Measurements from ENCODE around the gene NCEH1.

The NCEH1 gene

GRCh38 chr3:172702256-172702655 is 8.6 kb downstream of the NCEH1 start:
- Histone ChIP-seq H3K36me3 (ENCODE audit: insufficient read depth, low read length) (no peaks in the 10 kb centered on the region), H3K4me3 (ENCODE audit: low read depth in 1 of 2, low read length in 2 of 2) (no peak overlapping the region), H3K27me3 (ENCODE audit: insufficient read depth, low read length, poor library complexity) (no peaks in the 10 kb centered on the region), H3K9me3 (ENCODE audit: insufficient read depth, low read length, severe bottlenecking) (no peaks in the 10 kb centered on the region), H4K20me1 (ENCODE audit: insufficient read depth, low read length) (no peaks in the 10 kb centered on the region), H3K9ac (ENCODE audit: low read depth, low read length) (no peak overlapping the region), H3K79me2 (ENCODE audit: insufficient read depth, low read length) (no peaks in the 10 kb centered on the region), H3K27ac (ENCODE audit: low read length) (no peak overlapping the region), H3K4me2 (ENCODE audit: insufficient read depth, low read length) (no peak overlapping the region), H3K4me1 (ENCODE audit: insufficient read depth, low read length) (no peaks in the 10 kb centered on the region), H2AFZ (ENCODE audit: low read depth, low read length) (no peak overlapping the region)
- no peak for ATAC-seq (ENCODE audit: insufficient read depth, low read depth)
- DNase-seq, result no peak
- TF ChIP-seq CTCF (IDR thresholded peaks at IDR 0.05; ENCODE audit: borderline replicate concordance, extremely low read depth, low read length, poor library complexity, severe bottlenecking) (no peak), EZH2 (IDR thresholded peaks at IDR 0.05; ENCODE audit: borderline replicate concordance, low read depth, low read length, severe bottlenecking) (no peak)

- H3K79me2 ChIP-seq (ENCODE audit: insufficient read depth, low read length), result no peaks in the 10 kb centered on the region
- ATAC-seq (ENCODE audit: insufficient read depth, low read depth), result no peak
Observed at GRCh38 chr3:172701751-172702150, 9.1 kb downstream of the NCEH1 start.

GRCh38 chr3:172700936-172701455 is 9.9 kb downstream of the NCEH1 start:
- H4K20me1 ChIP-seq (ENCODE audit: insufficient read depth, low read length), result no peaks in the 10 kb centered on the region
- DNase-seq (no peak), ATAC-seq (ENCODE audit: insufficient read depth, low read depth) (no peak)
- TF ChIP-seq CTCF (IDR thresholded peaks at IDR 0.05; ENCODE audit: borderline replicate concordance, extremely low read depth, low read length, poor library complexity, severe bottlenecking) (no peak), EZH2 (IDR thresholded peaks at IDR 0.05; ENCODE audit: borderline replicate concordance, low read depth, low read length, severe bottlenecking) (no peak)
- H3K27me3 ChIP-seq (ENCODE audit: insufficient read depth, low read length, poor library complexity), result no peaks in the 10 kb centered on the region
- H3K4me1 ChIP-seq (ENCODE audit: insufficient read depth, low read length), result no peaks in the 10 kb centered on the region
- H3K27ac ChIP-seq (ENCODE audit: low read length), result no peak overlapping the region
- H2AFZ ChIP-seq (ENCODE audit: low read depth, low read length), result no peak overlapping the region
- no peak overlapping the region for H3K9ac ChIP-seq (ENCODE audit: low read depth, low read length)
- no peaks in the 10 kb centered on the region for H3K36me3 ChIP-seq (ENCODE audit: insufficient read depth, low read length)
- H3K9me3 ChIP-seq (ENCODE audit: insufficient read depth, low read length, severe bottlenecking), result no peaks in the 10 kb centered on the region
- H3K4me2 ChIP-seq (ENCODE audit: insufficient read depth, low read length), result no peak overlapping the region
- H3K79me2 ChIP-seq (ENCODE audit: insufficient read depth, low read length), result no peaks in the 10 kb centered on the region
- H3K4me3 ChIP-seq (ENCODE audit: low read depth in 1 of 2, low read length in 2 of 2), result no peak overlapping the region

More at GRCh38 chr3:172701751-172702150, 9.1 kb downstream of the NCEH1 start:
- Histone ChIP-seq H3K4me3 (ENCODE audit: low read depth in 1 of 2, low read length in 2 of 2) (no peak overlapping the region), H3K27me3 (ENCODE audit: insufficient read depth, low read length, poor library complexity) (no peaks in the 10 kb centered on the region), H3K4me2 (ENCODE audit: insufficient read depth, low read length) (no peak overlapping the region), H3K27ac (ENCODE audit: low read length) (no peak overlapping the region), H3K36me3 (ENCODE audit: insufficient read depth, low read length) (no peaks in the 10 kb centered on the region), H4K20me1 (ENCODE audit: insufficient read depth, low read length) (no peaks in the 10 kb centered on the region), H3K4me1 (ENCODE audit: insufficient read depth, low read length) (no peaks in the 10 kb centered on the region), H3K9ac (ENCODE audit: low read depth, low read length) (no peak overlapping the region), H3K9me3 (ENCODE audit: insufficient read depth, low read length, severe bottlenecking) (no peaks in the 10 kb centered on the region), H2AFZ (ENCODE audit: low read depth, low read length) (no peak overlapping the region)
- DNase-seq, result no peak
- TF ChIP-seq CTCF (IDR thresholded peaks at IDR 0.05; ENCODE audit: borderline replicate concordance, extremely low read depth, low read length, poor library complexity, severe bottlenecking) (no peak), EZH2 (IDR thresholded peaks at IDR 0.05; ENCODE audit: borderline replicate concordance, low read depth, low read length, severe bottlenecking) (no peak)

GRCh38 chr3:172700256-172700655 is 10.6 kb downstream of the NCEH1 start:
- Histone ChIP-seq H3K4me3 (ENCODE audit: low read depth in 1 of 2, low read length in 2 of 2) (no peak overlapping the region), H2AFZ (ENCODE audit: low read depth, low read length) (no peak overlapping the region), H3K4me1 (ENCODE audit: insufficient read depth, low read length) (no peaks in the 10 kb centered on the region), H3K79me2 (ENCODE audit: insufficient read depth, low read length) (no peaks in the 10 kb centered on the region), H4K20me1 (ENCODE audit: insufficient read depth, low read length) (no peaks in the 10 kb centered on the region), H3K27ac (ENCODE audit: low read length) (no peak overlapping the region), H3K36me3 (ENCODE audit: insufficient read depth, low read length) (no peaks in the 10 kb centered on the region), H3K9me3 (ENCODE audit: insufficient read depth, low read length, severe bottlenecking) (no peaks in the 10 kb centered on the region), H3K27me3 (ENCODE audit: insufficient read depth, low read length, poor library complexity) (no peaks in the 10 kb centered on the region), H3K4me2 (ENCODE audit: insufficient read depth, low read length) (no peak overlapping the region), H3K9ac (ENCODE audit: low read depth, low read length) (no peak overlapping the region)
- ATAC-seq (ENCODE audit: insufficient read depth, low read depth) (no peak), DNase-seq (no peak)
- TF ChIP-seq CTCF (IDR thresholded peaks at IDR 0.05; ENCODE audit: borderline replicate concordance, extremely low read depth, low read length, poor library complexity, severe bottlenecking), result no peak
- TF ChIP-seq EZH2 (IDR thresholded peaks at IDR 0.05; ENCODE audit: borderline replicate concordance, low read depth, low read length, severe bottlenecking), result no peak

All from DND-41 (cell line).